AG04450 (cell line): ENCODE measurements around the gene PDXDC1. TPM values are rescaled to one million over a fixed set of nuclear protein-coding genes. Genes with fewer than 3 reads are reported as not detected.
"Not testable (repeated sequence)": the region's sequence is repeated elsewhere in the genome, so short reads cannot be mapped to it uniquely, and the experiment has no call there.

Experiments
- CTCF ChIA-PET: fragments of 300-600, 350-600 bp; formaldehyde crosslinking; extraction: SDS; loops from one replicate; lab custom pipeline; 2022; ENCODE audit warnings: antibody characterized with exemption, inconsistent platforms; lab: Charles Lee
- POLR2A ChIA-PET: fragments of 350-600 bp; formaldehyde crosslinking; extraction: SDS; loops from one replicate; lab custom pipeline; 2021; ENCODE audit warnings: antibody characterized with exemption, inconsistent platforms; lab: Yijun Ruan, JAX
- DNase-seq: peaks from one replicate; pipeline ENCODE4 v3.0.0-alpha.2; 2011; ENCODE audit warnings: low read depth, low spot score
- H3K27ac ChIP-seq: one replicate; pipeline ENCODE4 v1.5.1; 2012; ENCODE audit warnings: low read depth, low read length, control low read depth
- H3K27me3 ChIP-seq: one replicate; pipeline ENCODE4 v1.6.0; 2012; ENCODE audit warnings: low read length; ENCODE audit not compliant: control insufficient read depth, insufficient read depth
- H3K4me3 ChIP-seq: 2 replicates; pipeline ENCODE4 v1.5.1; 2011; ENCODE audit warnings: mild to moderate bottlenecking, low read depth, low read length, control low read depth
- H3K9me3 ChIP-seq: 2 replicates; pipeline ENCODE4 v1.5.1; 2012; ENCODE audit warnings: low read length; ENCODE audit not compliant: control insufficient read depth, insufficient read depth
- CTCF ChIP-seq: IDR thresholded peaks from 2 replicates; pipeline ENCODE4 v1.5.1; 2011; ENCODE audit warnings: low read depth, low read length, control low read depth, inconsistent platforms
- polyA plus RNA-seq: library from polyadenylated mRNA; depleted of rRNA; stranded (reverse); fragments of >200 nt; gene quantifications from 2 replicates; pipeline ENCODE4 v1.2.3, GENCODE V29; 2011

PDXDC1 gene
- polyA plus RNA-seq, 1 experiment, result 93.9 TPM

GRCh38 chr16:15022194-15022593 lies 47.4 kb downstream of the PDXDC1 start:
- H3K27me3 ChIP-seq, CTCF ChIA-PET, H3K27ac ChIP-seq, DNase-seq, H3K4me3 ChIP-seq, H3K9me3 ChIP-seq: not testable (repeated sequence)
- POLR2A ChIA-PET, result interaction anchor here (0.6 kb wide), 1 partner anchor 17 kb away, joined by 4 read pairs; no protein-coding TSS in a partner anchor
- peak; percentile 51 for TF ChIP-seq CTCF

DNA sequence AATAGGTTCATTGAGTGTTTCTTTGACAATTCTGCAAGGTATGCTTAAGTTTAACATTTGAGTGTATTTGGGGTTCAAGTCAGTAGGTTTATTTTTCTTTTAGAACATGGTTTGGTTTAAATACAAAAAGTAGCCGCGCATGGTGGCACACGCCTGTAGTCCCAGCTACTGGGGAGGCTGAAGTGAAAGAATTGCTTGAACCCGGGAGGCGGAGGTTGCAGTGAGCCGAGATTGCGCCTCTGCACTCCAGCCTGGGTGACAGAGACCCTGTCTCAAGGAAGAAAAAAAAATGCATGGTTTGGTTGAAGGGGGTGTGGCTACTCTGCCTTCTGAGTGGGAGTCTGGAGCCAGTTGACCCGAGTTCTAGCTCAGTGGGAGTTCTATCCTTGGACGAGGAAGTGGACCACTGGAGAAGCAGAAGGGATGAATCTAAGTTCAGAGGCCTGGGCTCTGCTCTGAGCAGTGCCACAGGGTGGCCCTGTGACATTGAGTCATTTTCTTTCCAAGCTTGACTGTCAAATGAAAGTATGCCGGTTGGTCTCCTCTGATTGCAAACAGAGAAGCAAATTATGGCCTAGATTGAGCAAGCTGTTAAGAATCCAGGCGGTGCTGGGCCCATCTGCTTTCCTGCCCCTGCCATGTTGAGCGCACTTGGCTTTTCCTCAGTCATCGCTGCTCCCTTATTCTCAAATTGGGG lies 48.7 kb downstream of the PDXDC1 start:
- CTCF ChIA-PET, H3K9me3 ChIP-seq, H3K4me3 ChIP-seq, H3K27me3 ChIP-seq, DNase-seq, H3K27ac ChIP-seq, POLR2A ChIA-PET: not testable (repeated sequence)

DNA sequence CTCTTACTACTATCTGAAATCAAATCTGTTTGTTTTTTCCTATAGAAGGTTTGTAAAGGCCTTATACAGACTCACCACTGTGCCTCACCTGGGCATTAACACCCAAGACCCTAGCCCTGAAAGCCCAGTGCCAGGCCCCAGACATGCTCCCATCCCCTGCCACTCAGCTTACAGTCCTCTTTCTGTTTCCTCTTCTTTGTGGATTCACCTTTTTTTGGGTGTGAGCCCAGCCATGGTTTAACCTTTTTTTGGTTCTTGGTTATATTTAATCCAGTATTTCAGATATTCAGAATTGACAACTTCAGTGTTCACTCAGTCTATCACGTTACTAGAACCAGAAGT lies 50.0 kb downstream of the PDXDC1 start:
- H3K27ac ChIP-seq, POLR2A ChIA-PET, H3K27me3 ChIP-seq, H3K4me3 ChIP-seq, H3K9me3 ChIP-seq, CTCF ChIA-PET, DNase-seq: not testable (repeated sequence)

DNA sequence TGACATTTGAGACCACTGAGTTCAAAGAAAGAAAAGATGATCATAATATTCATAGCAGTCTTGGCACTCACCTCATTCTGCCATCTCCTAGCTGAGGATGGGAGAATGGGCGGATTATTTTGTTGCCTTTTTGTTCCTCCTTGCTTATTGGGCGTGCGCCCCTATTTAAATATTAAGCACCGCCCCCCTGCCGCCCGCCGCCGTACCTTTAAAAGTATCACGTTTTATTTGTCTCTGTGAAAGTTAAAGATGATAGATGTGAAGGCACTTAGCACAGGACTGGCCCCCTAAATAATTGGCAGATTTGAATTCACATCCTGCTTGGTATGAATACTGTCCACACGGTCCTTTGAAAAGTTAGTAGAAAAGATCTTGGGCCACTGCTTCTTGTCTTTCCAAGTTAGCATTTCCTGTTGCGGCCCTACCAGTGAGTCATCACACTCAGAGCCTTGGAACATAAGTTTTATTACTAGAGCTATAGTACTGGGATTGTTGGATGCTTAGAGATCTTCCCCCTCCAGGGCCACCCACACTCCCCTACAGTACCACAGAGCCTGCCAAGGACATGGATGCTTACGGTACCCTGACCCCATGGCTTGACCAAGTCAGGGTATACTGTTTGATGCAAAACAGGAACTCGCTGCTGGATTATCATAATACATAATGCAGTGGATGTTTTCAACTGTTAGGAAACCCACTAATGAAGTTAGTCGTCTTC lies 50.6 kb downstream of the PDXDC1 start:
- H3K9me3 ChIP-seq, H3K27me3 ChIP-seq, H3K27ac ChIP-seq, POLR2A ChIA-PET, DNase-seq, H3K4me3 ChIP-seq, CTCF ChIA-PET: not testable (repeated sequence)

DNA sequence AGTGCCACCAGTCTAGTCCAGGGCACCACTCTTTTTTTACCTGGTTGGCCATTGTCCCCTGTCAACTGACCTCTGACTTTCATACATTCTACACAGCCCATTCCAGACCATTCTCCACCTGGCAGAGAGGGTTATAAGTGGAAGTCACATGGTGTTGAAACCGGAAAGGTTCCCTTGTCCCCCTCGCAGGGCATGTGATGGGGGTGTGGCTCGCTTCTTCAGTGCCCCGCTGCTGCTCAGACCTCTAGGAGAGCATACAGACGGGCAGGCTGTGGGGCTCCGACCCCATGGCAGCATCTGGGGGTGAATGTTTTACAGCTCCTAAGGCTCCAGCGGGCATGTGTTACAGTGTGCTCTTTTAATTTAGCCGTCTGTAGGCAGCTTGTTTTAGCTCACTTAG lies 52.2 kb downstream of the PDXDC1 start:
- H3K27ac ChIP-seq, DNase-seq, H3K4me3 ChIP-seq, CTCF ChIA-PET, H3K9me3 ChIP-seq, H3K27me3 ChIP-seq: not testable (repeated sequence)
- POLR2A ChIA-PET, result interaction anchor here (0.6 kb wide), 1 partner anchor 1151 kb away, joined by 3 read pairs; no protein-coding TSS in a partner anchor

- H3K4me3 ChIP-seq, H3K9me3 ChIP-seq, H3K27me3 ChIP-seq, CTCF ChIA-PET, DNase-seq, H3K27ac ChIP-seq: not testable (repeated sequence)
- POLR2A ChIA-PET, result interaction anchor here (0.6 kb wide), 1 partner anchor 1150 kb away, joined by 3 read pairs; no protein-coding TSS in a partner anchor
Measured at GRCh38 chr16:15027503-15028344, 52.9 kb downstream of the PDXDC1 start.

- CTCF ChIA-PET, H3K27ac ChIP-seq, H3K9me3 ChIP-seq: not testable (repeated sequence)
Measured at GRCh38 chr16:15028345-15028715, 53.5 kb downstream of the PDXDC1 start.

DNA sequence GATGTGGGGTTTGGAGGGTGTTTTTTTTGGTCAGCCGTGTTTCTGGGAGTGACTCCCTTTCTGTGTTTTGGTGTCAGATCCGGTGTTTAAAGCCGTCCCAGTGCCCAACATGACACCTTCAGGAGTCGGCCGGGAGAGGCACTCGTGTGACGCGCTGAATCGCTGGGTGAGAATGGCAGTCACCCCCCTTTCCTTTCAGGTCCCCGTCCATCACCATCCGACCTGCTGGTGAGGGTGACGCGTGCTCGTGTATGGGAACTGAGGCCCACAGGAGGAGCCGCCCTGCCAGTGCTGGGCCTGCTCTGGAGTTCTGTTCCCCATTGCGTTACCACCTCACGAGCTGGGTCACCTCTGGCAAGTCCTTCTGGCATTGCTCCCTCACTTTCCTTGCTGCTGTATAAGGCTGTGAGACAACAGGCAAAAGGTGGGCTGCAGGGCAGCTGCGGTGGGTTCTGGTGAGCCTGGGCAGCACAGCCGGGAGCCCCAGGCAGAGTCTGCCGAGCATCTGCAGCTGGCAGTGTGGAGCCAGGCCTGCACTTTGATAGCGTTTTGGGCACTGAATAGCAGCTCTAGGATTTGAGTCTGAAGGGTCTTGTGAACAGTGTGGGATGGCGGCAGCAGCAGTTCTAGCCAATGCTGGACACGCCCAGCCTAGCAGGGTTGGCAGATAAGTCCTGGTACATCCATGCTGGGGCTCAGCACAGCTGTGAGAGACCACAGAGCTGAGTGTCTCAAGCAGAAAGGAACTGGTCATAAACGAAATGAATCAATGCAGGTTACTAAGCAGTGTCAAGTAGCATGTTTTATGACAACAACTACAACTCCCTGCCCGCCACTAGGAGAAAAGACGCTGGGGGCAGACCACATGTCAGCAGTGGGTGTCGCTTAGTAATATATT lies 54.2 kb downstream of the PDXDC1 start:
- H3K27ac ChIP-seq, result peak overlapping the region; percentile 21
- POLR2A ChIA-PET, H3K4me3 ChIP-seq, H3K27me3 ChIP-seq, DNase-seq, H3K9me3 ChIP-seq, CTCF ChIA-PET: not testable (repeated sequence)

More at GRCh38 chr16:15028345-15028715, 53.5 kb downstream of the PDXDC1 start:
- H3K4me3 ChIP-seq, POLR2A ChIA-PET, DNase-seq, H3K27me3 ChIP-seq: not testable (repeated sequence)

DNA sequence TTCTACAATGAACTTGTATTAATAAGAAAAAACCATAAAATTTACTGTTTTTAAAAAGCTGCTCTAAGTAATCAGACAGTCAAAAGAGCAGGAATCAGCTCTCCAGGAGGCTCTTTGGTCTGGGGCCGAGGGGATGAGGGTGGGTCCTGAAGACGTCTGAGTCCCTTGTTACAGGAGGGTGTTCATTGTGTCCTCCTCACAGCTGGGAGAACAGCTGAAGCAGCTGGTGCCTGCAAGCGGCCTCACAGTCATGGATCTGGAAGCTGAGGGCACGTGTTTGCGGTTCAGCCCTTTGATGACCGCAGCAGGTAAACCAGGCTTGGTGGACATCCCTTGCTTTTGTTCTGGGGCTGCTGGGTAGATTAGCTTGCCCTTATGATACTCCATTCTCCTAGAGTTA lies 54.9 kb downstream of the PDXDC1 start:
- H3K4me3 ChIP-seq, H3K27me3 ChIP-seq, CTCF ChIA-PET, POLR2A ChIA-PET, H3K9me3 ChIP-seq, DNase-seq: not testable (repeated sequence)
- H3K27ac ChIP-seq, result peak overlapping the region; percentile 11
